Measurements from ENCODE around the gene PCDHGB1.
"Not testable (repeated sequence)": the region's sequence is repeated elsewhere in the genome, so short reads cannot be mapped to it uniquely, and the experiment has no call there.

The PCDHGB1 gene

DNA sequence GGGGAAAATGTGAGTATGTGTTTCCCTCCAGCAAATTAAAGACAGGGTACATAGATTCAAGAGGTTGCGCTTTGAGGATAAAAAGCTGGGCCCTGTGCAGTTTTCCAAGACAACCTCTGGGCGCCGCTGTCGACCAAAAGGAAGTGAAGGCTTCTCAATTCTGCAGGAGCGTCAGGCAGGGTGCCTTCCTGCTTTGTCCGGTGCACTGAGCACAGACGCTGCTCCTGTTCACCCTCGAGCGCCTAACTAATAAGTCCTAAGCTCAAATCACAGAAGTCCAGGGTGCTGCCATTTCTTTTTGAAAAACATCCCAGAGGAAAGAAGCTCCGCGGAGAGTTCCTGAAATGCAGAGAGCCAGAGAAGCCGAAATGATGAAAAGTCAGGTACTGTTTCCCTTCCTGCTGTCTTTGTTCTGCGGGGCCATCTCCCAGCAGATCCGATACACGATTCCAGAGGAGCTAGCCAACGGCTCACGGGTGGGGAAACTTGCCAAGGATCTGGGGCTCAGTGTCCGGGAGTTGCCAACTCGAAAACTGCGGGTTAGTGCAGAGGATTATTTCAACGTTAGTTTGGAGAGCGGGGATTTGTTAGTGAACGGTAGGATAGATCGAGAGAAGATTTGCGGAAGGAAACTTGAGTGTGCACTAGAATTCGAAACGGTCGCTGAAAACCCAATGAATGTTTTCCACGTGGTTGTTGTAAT is at the start of gene PCDHGB1:
TSS of gene PCDHGB1 (plus strand) at position 183 of the 703 bp plus-strand sequence. CDS start at position 345, 162 bp downstream.
- peaks cover 20% of the 10 kb centered on the region for H3K27me3 Mint-ChIP-seq (ENCODE audit: low read depth)
- peak within 1 kb of the TSS; percentile 9 for H3K27ac Mint-ChIP-seq
- H3K4me3 Mint-ChIP-seq = peak within 1 kb of the TSS; percentile 65

GRCh38 chr5:141303756-141304155 is 46.1 kb upstream of the PCDHGB1 start, which contains the start of gene SLC25A2:
SLC25A2 (minus strand) TSS chr5:141304049; CDS start chr5:141303865, 184 bp downstream.
- H3K9me3 Mint-ChIP-seq = peaks cover 65% of the 10 kb centered on the region
- H3K36me3 Mint-ChIP-seq (ENCODE audit: low read depth) = peaks cover 3% of the 10 kb centered on the region
- H3K4me1 Mint-ChIP-seq (ENCODE audit: low read depth) = no peaks in the 10 kb centered on the region

More for the DNA sequence above, at the start of gene PCDHGB1:
- Mint-ChIP-seq H3K36me3 (ENCODE audit: low read depth) (peaks cover 9% of the 10 kb centered on the region), H3K9me3 (peaks cover 22% of the 10 kb centered on the region), H3K4me1 (ENCODE audit: low read depth) (peaks cover 2% of the 10 kb centered on the region)

GRCh38 chr5:141306630-141307029 is 43.3 kb upstream of the PCDHGB1 start:
- H3K4me3 Mint-ChIP-seq = no peak overlapping the region
- peaks cover 4% of the 10 kb centered on the region for H3K36me3 Mint-ChIP-seq (ENCODE audit: low read depth)
- no peaks in the 10 kb centered on the region for H3K27me3 Mint-ChIP-seq (ENCODE audit: low read depth)
- no peaks in the 10 kb centered on the region for H3K4me1 Mint-ChIP-seq (ENCODE audit: low read depth)
- peaks cover 71% of the 10 kb centered on the region for H3K9me3 Mint-ChIP-seq
- H3K27ac Mint-ChIP-seq = no peak overlapping the region

More at GRCh38 chr5:141303756-141304155, 46.1 kb upstream of the PCDHGB1 start, which contains the start of gene SLC25A2:
- no peak within 1 kb of the TSS for H3K4me3 Mint-ChIP-seq
- no peaks in the 10 kb centered on the region for H3K27me3 Mint-ChIP-seq (ENCODE audit: low read depth)
- H3K27ac Mint-ChIP-seq = no peak within 1 kb of the TSS

GRCh38 chr5:141313711-141314110 is 36.2 kb upstream of the PCDHGB1 start:
- H3K27ac Mint-ChIP-seq = no peak overlapping the region
- H3K36me3 Mint-ChIP-seq (ENCODE audit: low read depth) = peaks cover 52% of the 10 kb centered on the region
- H3K4me1 Mint-ChIP-seq (ENCODE audit: low read depth) = no peaks in the 10 kb centered on the region
- no peaks in the 10 kb centered on the region for H3K27me3 Mint-ChIP-seq (ENCODE audit: low read depth)
- peaks cover 74% of the 10 kb centered on the region for H3K9me3 Mint-ChIP-seq
- no peak overlapping the region for H3K4me3 Mint-ChIP-seq

DNA sequence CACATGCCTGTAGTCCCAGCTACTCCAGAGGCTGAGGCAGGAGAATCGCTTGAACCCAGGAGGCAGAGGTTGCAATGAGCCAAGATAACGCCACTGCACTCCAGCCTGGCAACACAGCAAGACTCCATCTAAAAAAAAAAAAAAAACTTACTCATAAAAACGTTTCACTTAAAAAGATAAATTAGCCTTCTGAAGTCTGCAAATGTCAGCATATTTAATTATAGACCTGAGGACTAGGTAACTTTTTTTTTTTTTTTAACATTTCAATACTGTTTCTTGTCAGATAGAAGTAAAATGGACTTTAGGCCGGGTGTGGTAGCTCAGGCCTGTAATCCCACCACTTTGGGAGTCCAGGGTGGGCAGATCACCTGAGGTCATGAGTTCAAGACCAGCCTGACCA is 32.9 kb upstream of the PCDHGB1 start:
- Mint-ChIP-seq H3K4me1 (ENCODE audit: low read depth) (peaks cover 21% of the 10 kb centered on the region), H3K9me3 (peaks cover 79% of the 10 kb centered on the region), H3K36me3 (ENCODE audit: low read depth) (peaks cover 70% of the 10 kb centered on the region)
- not testable (repeated sequence) for H3K4me3 Mint-ChIP-seq; H3K27ac Mint-ChIP-seq; H3K27me3 Mint-ChIP-seq (ENCODE audit: low read depth)

DNA sequence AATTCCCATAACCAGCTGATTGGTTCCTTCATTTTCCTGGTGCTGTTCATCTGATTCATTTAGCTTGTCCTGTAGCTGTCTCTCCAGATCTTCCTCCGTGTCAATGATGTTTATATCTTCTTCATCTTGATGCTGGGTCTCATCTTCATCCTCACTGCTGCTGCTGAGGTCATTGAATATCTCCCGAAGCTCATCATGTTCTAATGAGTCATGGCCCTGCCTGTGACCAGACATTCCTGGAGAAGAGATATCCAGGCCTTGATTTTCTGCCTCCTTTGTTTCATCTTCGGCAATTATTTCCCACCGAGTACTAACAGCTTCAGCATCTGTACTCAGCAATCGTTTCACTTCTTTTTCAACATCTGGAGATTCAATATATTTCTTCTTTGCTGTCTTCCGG is 30.7 kb upstream of the PCDHGB1 start:
- H3K36me3 Mint-ChIP-seq (ENCODE audit: low read depth) = peaks cover 55% of the 10 kb centered on the region
- H3K4me1 Mint-ChIP-seq (ENCODE audit: low read depth) = peaks cover 21% of the 10 kb centered on the region
- peaks cover 71% of the 10 kb centered on the region for H3K9me3 Mint-ChIP-seq
- peak overlapping the region; percentile 100 for H3K4me3 Mint-ChIP-seq
- peaks cover 3% of the 10 kb centered on the region for H3K27me3 Mint-ChIP-seq (ENCODE audit: low read depth)
- H3K27ac Mint-ChIP-seq = peak overlapping the region; percentile 100

- Mint-ChIP-seq H3K27ac (peak overlapping the region; percentile 100), H3K36me3 (ENCODE audit: low read depth) (peaks cover 52% of the 10 kb centered on the region), H3K9me3 (peaks cover 69% of the 10 kb centered on the region), H3K4me3 (peak overlapping the region; percentile 100), H3K27me3 (ENCODE audit: low read depth) (peaks cover 3% of the 10 kb centered on the region), H3K4me1 (ENCODE audit: low read depth) (peaks cover 21% of the 10 kb centered on the region)
Observed at GRCh38 chr5:141319699-141320098, 30.2 kb upstream of the PCDHGB1 start.

- Mint-ChIP-seq H3K9me3 (peaks cover 64% of the 10 kb centered on the region), H3K4me1 (ENCODE audit: low read depth) (peaks cover 21% of the 10 kb centered on the region), H3K36me3 (ENCODE audit: low read depth) (peaks cover 44% of the 10 kb centered on the region), H3K27me3 (ENCODE audit: low read depth) (peaks cover 3% of the 10 kb centered on the region), H3K4me3 (peak within 1 kb of the TSS; percentile 100), H3K27ac (peak within 1 kb of the TSS; percentile 100)
Observed at GRCh38 chr5:141320225-141321169, 29.4 kb upstream of the PCDHGB1 start, which contains the start of gene TAF7. TAF7 (minus strand) TSS chr5:141320784; CDS start chr5:141320044, 740 bp downstream.

DNA sequence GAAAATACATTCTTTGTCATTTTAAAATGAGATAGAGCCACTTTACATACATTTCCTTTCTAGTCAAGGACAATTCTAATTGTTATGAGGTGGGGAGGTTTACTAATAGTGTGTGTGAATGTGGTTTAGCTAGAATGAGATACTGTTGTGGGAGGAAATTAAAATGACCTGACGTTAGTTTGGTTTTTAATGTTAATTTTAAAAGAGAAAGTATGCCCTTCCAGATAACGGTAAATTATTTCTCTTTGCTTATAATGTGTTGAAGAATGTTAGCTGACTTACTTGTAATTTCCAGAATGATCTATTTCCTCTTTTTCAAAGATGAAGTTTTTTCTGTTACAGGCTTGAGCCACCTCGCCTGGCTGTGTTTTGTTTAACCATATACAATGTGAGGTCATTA is 27.6 kb upstream of the PCDHGB1 start:
- H3K27ac Mint-ChIP-seq = no peak overlapping the region
- peaks cover 61% of the 10 kb centered on the region for H3K9me3 Mint-ChIP-seq
- peaks cover 27% of the 10 kb centered on the region for H3K4me1 Mint-ChIP-seq (ENCODE audit: low read depth)
- peak overlapping the region; percentile 7 for H3K4me3 Mint-ChIP-seq
- peaks cover 32% of the 10 kb centered on the region for H3K36me3 Mint-ChIP-seq (ENCODE audit: low read depth)
- peaks cover 3% of the 10 kb centered on the region for H3K27me3 Mint-ChIP-seq (ENCODE audit: low read depth)

DNA sequence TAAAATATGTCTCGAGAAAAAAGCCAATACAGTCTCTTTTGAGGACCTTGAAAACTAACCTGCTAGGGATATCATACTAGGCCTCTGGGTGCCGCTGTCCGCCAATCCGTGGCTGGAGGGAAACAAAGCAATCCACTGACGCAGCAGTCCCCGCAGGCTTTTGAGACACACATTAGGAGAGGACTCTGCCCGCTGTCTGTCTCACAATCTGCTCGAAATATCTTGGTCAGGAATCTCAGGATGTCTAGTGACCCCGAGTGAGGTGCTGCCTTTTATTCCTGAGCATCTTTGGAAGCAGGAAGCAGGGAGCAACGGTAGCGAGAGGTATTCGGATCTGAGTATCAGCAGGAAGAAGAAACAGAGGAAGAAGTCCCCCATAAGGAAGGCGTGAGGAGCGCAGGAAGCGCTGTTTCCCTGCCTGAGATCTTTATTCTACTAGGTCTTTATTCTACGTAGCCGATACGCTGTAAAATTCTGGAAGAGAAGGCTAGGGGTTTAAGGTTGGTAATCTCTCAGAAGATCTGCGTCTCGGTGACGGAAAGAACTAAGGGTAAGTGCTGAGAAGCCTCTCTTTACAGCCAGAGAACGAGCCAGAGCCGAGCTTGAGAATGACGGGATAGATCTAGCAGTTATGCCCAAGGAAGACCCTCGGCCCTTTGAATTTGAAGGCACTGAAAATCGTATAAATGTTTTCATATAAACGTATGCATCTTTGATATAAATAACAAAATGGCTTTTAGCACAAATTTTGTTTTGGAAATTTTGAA is 23.6 kb upstream of the PCDHGB1 start:
- Mint-ChIP-seq H3K27me3 (ENCODE audit: low read depth) (peaks cover 8% of the 10 kb centered on the region), H3K4me3 (peak overlapping the region; percentile 93), H3K36me3 (ENCODE audit: low read depth) (no peaks in the 10 kb centered on the region), H3K9me3 (peaks cover 33% of the 10 kb centered on the region), H3K27ac (peak overlapping the region; percentile 92), H3K4me1 (ENCODE audit: low read depth) (peaks cover 6% of the 10 kb centered on the region)

- peaks cover 22% of the 10 kb centered on the region for H3K27me3 Mint-ChIP-seq (ENCODE audit: low read depth)
- H3K4me3 Mint-ChIP-seq = no peak overlapping the region
- peaks cover 30% of the 10 kb centered on the region for H3K9me3 Mint-ChIP-seq
- peaks cover 6% of the 10 kb centered on the region for H3K4me1 Mint-ChIP-seq (ENCODE audit: low read depth)
- no peaks in the 10 kb centered on the region for H3K36me3 Mint-ChIP-seq (ENCODE audit: low read depth)
- no peak overlapping the region for H3K27ac Mint-ChIP-seq
Observed at GRCh38 chr5:141328231-141328630, 21.7 kb upstream of the PCDHGB1 start.

GRCh38 chr5:141330299-141331080 is 19.4 kb upstream of the PCDHGB1 start, which contains the start of gene PCDHGA1:
PCDHGA1 (plus strand) TSS chr5:141330514.
- peaks cover 41% of the 10 kb centered on the region for H3K27me3 Mint-ChIP-seq (ENCODE audit: low read depth)
- no peak within 1 kb of the TSS for H3K27ac Mint-ChIP-seq
- no peaks in the 10 kb centered on the region for H3K36me3 Mint-ChIP-seq (ENCODE audit: low read depth)
- peak within 1 kb of the TSS; percentile 34 for H3K4me3 Mint-ChIP-seq
- peaks cover 33% of the 10 kb centered on the region for H3K9me3 Mint-ChIP-seq
- H3K4me1 Mint-ChIP-seq (ENCODE audit: low read depth) = peaks cover 6% of the 10 kb centered on the region

- H3K9me3 Mint-ChIP-seq = peaks cover 38% of the 10 kb centered on the region
- not testable (repeated sequence) for H3K27ac Mint-ChIP-seq; H3K4me3 Mint-ChIP-seq; H3K4me1 Mint-ChIP-seq (ENCODE audit: low read depth); H3K36me3 Mint-ChIP-seq (ENCODE audit: low read depth)
- peaks cover 60% of the 10 kb centered on the region for H3K27me3 Mint-ChIP-seq (ENCODE audit: low read depth)
Observed at GRCh38 chr5:141332571-141332970, 17.3 kb upstream of the PCDHGB1 start.

Data from T-helper 1 cell treated with Interleukin-12 subunit alpha and Interleukin-12 subunit beta and Interleukin-4 antibody, amounts not matched to agents 30 μg/mL and 1 μg/mL, for 36 hours (primary cell).